ENCODE data around the gene EXD3. TPM values are rescaled to one million over a fixed set of nuclear protein-coding genes. Genes with fewer than 3 reads are reported as not detected.

The EXD3 gene
- total and polyA plus RNA-seq, 4 donors, result 8.6 to 30.5 (median 19.5) TPM

DNA sequence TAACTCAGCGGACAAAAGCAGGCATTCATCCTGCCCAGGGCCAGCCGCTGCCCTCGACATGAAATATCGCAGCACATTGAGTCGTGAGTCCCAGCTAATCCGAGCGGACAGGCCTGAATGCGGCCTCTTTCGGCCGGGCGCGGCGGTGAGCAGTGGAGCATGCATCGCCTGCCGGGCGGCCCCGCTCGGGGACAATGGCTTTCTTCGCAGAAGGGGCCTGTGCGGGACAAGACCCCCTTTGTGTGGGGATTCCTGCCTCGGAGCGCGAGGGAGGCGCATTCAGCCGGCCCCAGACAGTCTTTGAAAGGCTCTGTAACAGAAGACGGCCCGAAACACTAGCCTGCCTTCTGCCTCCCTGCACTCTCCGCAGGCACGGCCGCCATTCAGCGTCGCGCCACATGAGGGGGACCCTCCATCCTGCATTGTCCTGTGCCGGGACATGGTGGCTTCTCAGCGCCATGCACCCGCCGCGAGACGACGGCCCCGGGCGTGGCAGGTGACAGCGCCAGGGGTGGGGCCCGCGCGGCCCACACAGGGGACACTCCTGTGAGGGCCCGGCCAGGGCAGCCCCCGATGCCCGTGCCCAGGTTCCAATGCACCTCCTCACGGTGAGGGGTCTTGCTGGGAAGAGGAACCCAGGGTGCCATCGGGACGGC lies 52.0 kb downstream of the EXD3 start:
- ATAC-seq (ENCODE audit: insufficient read depth, low FRiP score), result no peak

GRCh38 chr9:137369911-137370764 lies 52.8 kb downstream of the EXD3 start:
- H3K4me3 ChIP-seq, result no peak overlapping the region
- H3K36me3 ChIP-seq (ENCODE audit: control insufficient read depth in 4 of 4, insufficient read depth in 4 of 4, low read length in 4 of 4), result peaks cover 0 to 23% (median 3%) of the 10 kb centered on the region in 4 donors
- no peak overlapping the region for H3K27ac ChIP-seq (ENCODE audit: low read depth in 1 of 2, low read length in 1 of 2)
- DNase-seq, result no peak
- H3K27me3 ChIP-seq (ENCODE audit: control insufficient read depth in 3 of 3, insufficient read depth in 3 of 3, low read length in 2 of 3), result no peaks in the 10 kb centered on the region
- no peak for TF ChIP-seq CTCF (IDR thresholded peaks at IDR 0.05; ENCODE audit: control extremely low read depth, extremely low read depth)
- H3K9me3 ChIP-seq (ENCODE audit: control insufficient read depth in 4 of 4, insufficient read depth in 3 of 4, low read length in 3 of 4), result no peaks in the 10 kb centered on the region
- no peak for ATAC-seq (ENCODE audit: insufficient read depth, low FRiP score)
- H3K4me1 ChIP-seq (ENCODE audit: control insufficient read depth in 5 of 5, insufficient read depth in 5 of 5, low read length in 5 of 5), result peaks cover 0 to 18% (median 4%) of the 10 kb centered on the region in 5 donors
- 84 to 93% methylated on average over 20 of the region's 20 CpGs for WGBS, 2 donors
- no peak overlapping the region for H3K9ac ChIP-seq (ENCODE audit: insufficient read depth in 1 of 2, low read length in 2 of 2)

More for the DNA sequence above, 52.0 kb downstream of the EXD3 start:
- Histone ChIP-seq H3K27ac (ENCODE audit: low read depth in 1 of 2, low read length in 1 of 2) (no peak overlapping the region), H3K9me3 (ENCODE audit: control insufficient read depth in 4 of 4, insufficient read depth in 3 of 4, low read length in 3 of 4) (no peaks in the 10 kb centered on the region), H3K4me3 (no peak overlapping the region), H3K36me3 (ENCODE audit: control insufficient read depth in 4 of 4, insufficient read depth in 4 of 4, low read length in 4 of 4) (peaks cover 0 to 23% (median 0%) of the 10 kb centered on the region in 4 donors), H3K27me3 (ENCODE audit: control insufficient read depth in 3 of 3, insufficient read depth in 3 of 3, low read length in 2 of 3) (no peaks in the 10 kb centered on the region), H3K4me1 (ENCODE audit: control insufficient read depth in 5 of 5, insufficient read depth in 5 of 5, low read length in 5 of 5) (peaks cover 0 to 18% (median 4%) of the 10 kb centered on the region in 5 donors), H3K9ac (ENCODE audit: insufficient read depth in 1 of 2, low read length in 2 of 2) (no peak overlapping the region)
- peak; percentile 28 to 54 (median 52) for DNase-seq
- WGBS, 2 donors, result 94% methylated on average over 52 of the region's 52 CpGs
- TF ChIP-seq CTCF (IDR thresholded peaks at IDR 0.05; ENCODE audit: control extremely low read depth, extremely low read depth), result no peak

DNA sequence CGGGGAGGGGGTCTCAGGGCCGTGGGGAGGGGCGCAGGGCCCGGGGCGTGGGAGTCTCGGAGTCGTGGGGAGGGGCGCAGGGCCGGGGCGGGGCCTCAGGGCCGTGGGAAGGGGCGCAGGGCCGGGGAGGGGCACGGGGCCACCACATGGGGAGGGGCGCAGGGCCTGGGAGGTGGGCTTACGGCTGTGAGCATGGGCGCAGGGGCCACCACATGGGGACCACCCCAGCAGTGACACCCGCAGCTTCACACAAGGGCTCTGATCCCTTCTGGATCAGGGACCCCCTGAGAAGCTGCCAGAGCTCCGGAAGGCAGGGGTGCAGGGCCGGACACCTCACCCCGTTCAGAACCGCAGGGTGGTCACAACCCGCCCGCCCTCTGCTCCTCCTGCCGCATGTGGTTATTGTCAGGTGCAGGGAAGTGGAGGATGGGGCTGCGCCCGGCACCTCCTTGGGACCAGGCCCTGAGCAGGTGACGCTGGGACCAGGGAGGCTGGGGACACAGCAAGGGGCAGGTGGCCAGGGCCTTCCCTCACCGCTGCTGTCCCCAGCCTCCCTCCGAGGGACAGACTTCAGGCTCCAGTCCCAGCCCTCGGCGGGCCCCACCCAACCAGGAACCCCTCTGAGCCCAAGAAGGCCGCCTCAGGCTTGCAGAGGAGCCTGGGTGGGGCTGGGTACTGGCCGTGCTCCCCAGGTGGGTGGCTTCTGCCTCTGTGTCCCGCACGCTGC lies 53.7 kb downstream of the EXD3 start:
- Histone ChIP-seq H3K27me3 (ENCODE audit: control insufficient read depth in 3 of 3, insufficient read depth in 3 of 3, low read length in 2 of 3) (no peaks in the 10 kb centered on the region), H3K36me3 (ENCODE audit: control insufficient read depth in 4 of 4, insufficient read depth in 4 of 4, low read length in 4 of 4) (peaks cover 0 to 23% (median 3%) of the 10 kb centered on the region in 4 donors), H3K9me3 (ENCODE audit: control insufficient read depth in 4 of 4, insufficient read depth in 3 of 4, low read length in 3 of 4) (no peaks in the 10 kb centered on the region), H3K4me3 (no peak overlapping the region), H3K27ac (ENCODE audit: low read depth in 1 of 2, low read length in 1 of 2) (no peak overlapping the region), H3K9ac (ENCODE audit: insufficient read depth in 1 of 2, low read length in 2 of 2) (no peak overlapping the region), H3K4me1 (ENCODE audit: control insufficient read depth in 5 of 5, insufficient read depth in 5 of 5, low read length in 5 of 5) (peaks cover 0 to 18% (median 4%) of the 10 kb centered on the region in 5 donors)
- no peak for DNase-seq
- WGBS, 2 donors, result 90 to 94% methylated on average over 36 of the region's 36 CpGs
- TF ChIP-seq CTCF (IDR thresholded peaks at IDR 0.05; ENCODE audit: control extremely low read depth, extremely low read depth), result no peak
- no peak for ATAC-seq (ENCODE audit: insufficient read depth, low FRiP score)

Measured in lung (tissue), 12 donors.